Calu3 (cell line): ENCODE measurements around the gene GYG1. TPM values are rescaled to one million over a fixed set of nuclear protein-coding genes. Genes with fewer than 3 reads are reported as not detected.

ENCODE experiments used
- Bru-seq: library from RNA; stranded (reverse); fragments of 400-500 nt; gene quantifications from one replicate; lab custom pipeline; 2021; lab: Mats Ljungman, UMichigan
- BruChase-seq, 2 experiments: library from RNA; stranded (reverse); fragments of 400-500 nt; gene quantifications; one replicate each; lab custom pipeline; 2021; lab: Mats Ljungman, UMichigan
- BruUV-seq: library from RNA; stranded (reverse); fragments of 400-500 nt; replicated peaks from 2 replicates; lab custom pipeline; 2021; lab: Mats Ljungman, UMichigan
- CTCF ChIA-PET: fragments of 300-600 bp; sonication (Branson Sonifier 250); formaldehyde crosslinking; loops from one replicate; lab custom pipeline; 2022; ENCODE audit warnings: antibody characterized with exemption; lab: Charles Lee
- DNase-seq: peaks from one replicate; pipeline ENCODE4 v3.0.0; 2022
- H3K27ac Mint-ChIP-seq: one replicate; pipeline ENCODE4 v1.8.0; 2022; ENCODE audit warnings: mixed read lengths; ENCODE audit not compliant: unreplicated experiment
- H3K27me3 Mint-ChIP-seq: one replicate; pipeline ENCODE4 v1.8.0; 2022; ENCODE audit warnings: mixed read lengths; ENCODE audit not compliant: unreplicated experiment
- H3K36me3 Mint-ChIP-seq: one replicate; pipeline ENCODE4 v1.8.0; 2022; ENCODE audit warnings: mild to moderate bottlenecking, moderate library complexity, mixed read lengths; ENCODE audit not compliant: insufficient read depth, unreplicated experiment
- H3K4me1 Mint-ChIP-seq: one replicate; pipeline ENCODE4 v1.8.0; 2022; ENCODE audit warnings: mild to moderate bottlenecking, low read depth, mixed read lengths; ENCODE audit not compliant: unreplicated experiment
- H3K4me3 Mint-ChIP-seq: one replicate; pipeline ENCODE4 v1.8.0; 2022; ENCODE audit warnings: mild to moderate bottlenecking, low read depth, moderate library complexity, mixed read lengths; ENCODE audit not compliant: unreplicated experiment
- H3K9me3 Mint-ChIP-seq: one replicate; pipeline ENCODE4 v1.8.0; 2022; ENCODE audit warnings: low read depth, mixed read lengths; ENCODE audit not compliant: unreplicated experiment
- intact Hi-C: fragments of 100-400 bp; cut with micrococcal nuclease; formaldehyde crosslinking; loops from one replicate; pipeline ENCODE4 v1.10.0; 2022; ENCODE audit not compliant: unreplicated experiment
- long read RNA-seq: library from polyadenylated mRNA; stranded (forward); transcript quantifications from one replicate; pipeline ENCODE4 v2.0.0, GENCODE V29; 2022
- total RNA-seq: library from RNA; stranded (reverse); gene quantifications from 2 replicates; pipeline ENCODE4 v1.2.3, GENCODE V29; 2022
- TF ChIP-seq, protein P1 (sequence below): fragments of 200-600 bp; IDR thresholded peaks from one replicate; pipeline ENCODE4 v1.8.0; 2022; ENCODE audit warnings: antibody characterized with exemption; ENCODE audit not compliant: unreplicated experiment

Gene GYG1
- total RNA-seq (46.7 and 49.2 TPM in 2 replicates), Bru-seq, nascent RNA (percentile 76 among the genes with signal in this experiment), BruChase-seq, experiment 1, labeled RNA remaining after a 6-hour chase (percentile 76 among the genes with signal in this experiment), BruChase-seq, experiment 2, labeled RNA remaining after a 2-hour chase (percentile 59 among the genes with signal in this experiment)
- long read RNA-seq, transcript GYG1-201 (7 exons, 1,890 nt), result major isoform, 49 of 70 reads
- long read RNA-seq, transcript GYG1-210 (6 exons, 1,563 nt), result minor isoform, 7 of 70 reads
- long read RNA-seq, partial matches to known transcripts, result 8 of 70 reads
- long read RNA-seq, other reads (novel, unspliced or antisense), result 6 of 70 reads

DNA sequence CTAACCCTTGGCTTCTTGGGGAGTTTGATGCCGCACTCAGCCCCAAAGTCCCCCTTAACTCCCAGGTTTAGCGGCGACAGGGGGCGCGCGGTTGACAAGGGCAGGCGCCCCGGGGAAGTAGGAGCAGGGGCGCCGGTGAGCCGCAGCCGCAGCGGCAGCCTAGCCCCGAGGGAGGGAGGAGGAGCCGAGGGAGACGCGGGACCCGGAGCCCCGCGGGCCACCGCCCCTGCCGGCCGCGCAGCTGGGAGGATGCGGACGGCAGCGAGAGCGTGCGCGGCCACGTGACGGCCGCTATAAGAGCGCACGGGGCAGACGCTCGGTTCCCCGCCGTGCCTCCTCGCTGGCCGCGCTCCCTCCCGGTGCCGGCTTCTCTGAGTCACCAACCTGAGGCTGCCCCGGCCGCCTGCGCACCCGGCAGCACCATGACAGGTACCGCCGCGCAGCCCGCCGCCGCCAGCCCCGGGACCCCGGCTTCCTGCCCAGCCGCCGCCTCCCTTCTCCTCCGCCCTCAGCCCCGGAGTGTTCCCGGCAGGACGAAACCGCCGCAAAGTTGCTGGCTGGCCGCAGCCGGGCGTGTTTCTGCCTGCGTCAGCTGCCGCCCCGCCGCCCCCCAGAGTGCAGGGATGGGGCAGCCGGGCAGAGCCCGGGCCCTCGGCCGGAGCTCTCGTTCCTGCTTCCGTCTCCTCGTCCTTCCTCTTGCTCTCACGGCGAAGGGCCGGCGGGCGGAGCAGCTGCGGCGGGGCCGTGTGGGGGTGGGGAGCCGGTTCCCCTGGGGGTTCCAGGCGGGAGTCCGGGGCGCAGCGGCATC, at the start of gene GYG1:
Gene GYG1, plus strand, starts transcription at position 322 of the 808 bp plus-strand sequence. Its CDS starts 101 bp downstream, at position 423.
- CTCF ChIA-PET, result interaction anchor here (0.8 to 2.8 kb wide), 4 partner anchors 29 to 38 kb away, joined by 3 to 22 read pairs (median 4); no protein-coding TSS in a partner anchor

DNA sequence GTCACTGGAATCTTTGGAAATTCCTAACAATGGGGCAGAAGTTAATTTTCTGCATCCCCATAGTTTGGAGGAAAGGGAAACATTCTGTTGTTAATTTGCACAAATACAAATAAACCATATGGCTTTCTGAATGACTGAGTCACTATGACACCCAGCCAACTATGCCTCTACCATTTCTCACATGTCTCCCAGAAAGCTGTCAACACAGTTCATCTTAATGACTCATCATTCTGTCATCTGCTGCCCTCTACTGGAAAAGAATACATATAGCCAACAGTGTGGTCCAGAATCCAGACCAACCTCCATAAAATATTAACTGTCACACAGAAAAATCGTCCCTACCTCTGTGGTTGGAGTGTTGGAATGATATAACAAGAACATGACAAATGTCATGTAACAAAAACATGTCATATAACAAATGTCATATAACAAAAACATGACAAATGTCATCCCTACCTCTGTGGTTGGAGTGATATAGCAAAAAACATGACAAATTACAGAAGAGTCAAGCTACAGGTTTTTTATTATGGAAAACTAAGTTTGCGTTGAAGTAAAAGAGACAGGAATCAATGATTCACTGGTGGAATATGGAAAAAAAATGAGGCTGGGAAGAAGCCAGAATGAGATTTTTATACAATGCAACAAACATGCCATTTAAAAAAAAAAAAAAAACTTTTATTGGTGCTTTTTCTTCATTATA, 47.7 kb upstream of the GYG1 start:
- DNase-seq, result peak; percentile 55
- CTCF ChIA-PET, result interaction anchor here (0.7 to 2.5 kb wide), 5 partner anchors 78 to 301 kb away, joined by 3 to 10 read pairs (median 6); partner anchors contain the start of gene CPA3
- H3K9me3 Mint-ChIP-seq, result no peaks in the 10 kb centered on the region
- TF ChIP-seq, protein P1, sequence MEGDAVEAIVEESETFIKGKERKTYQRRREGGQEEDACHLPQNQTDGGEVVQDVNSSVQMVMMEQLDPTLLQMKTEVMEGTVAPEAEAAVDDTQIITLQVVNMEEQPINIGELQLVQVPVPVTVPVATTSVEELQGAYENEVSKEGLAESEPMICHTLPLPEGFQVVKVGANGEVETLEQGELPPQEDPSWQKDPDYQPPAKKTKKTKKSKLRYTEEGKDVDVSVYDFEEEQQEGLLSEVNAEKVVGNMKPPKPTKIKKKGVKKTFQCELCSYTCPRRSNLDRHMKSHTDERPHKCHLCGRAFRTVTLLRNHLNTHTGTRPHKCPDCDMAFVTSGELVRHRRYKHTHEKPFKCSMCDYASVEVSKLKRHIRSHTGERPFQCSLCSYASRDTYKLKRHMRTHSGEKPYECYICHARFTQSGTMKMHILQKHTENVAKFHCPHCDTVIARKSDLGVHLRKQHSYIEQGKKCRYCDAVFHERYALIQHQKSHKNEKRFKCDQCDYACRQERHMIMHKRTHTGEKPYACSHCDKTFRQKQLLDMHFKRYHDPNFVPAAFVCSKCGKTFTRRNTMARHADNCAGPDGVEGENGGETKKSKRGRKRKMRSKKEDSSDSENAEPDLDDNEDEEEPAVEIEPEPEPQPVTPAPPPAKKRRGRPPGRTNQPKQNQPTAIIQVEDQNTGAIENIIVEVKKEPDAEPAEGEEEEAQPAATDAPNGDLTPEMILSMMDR, result peak; percentile 84
- no peak overlapping the region for H3K4me3 Mint-ChIP-seq
- H3K36me3 Mint-ChIP-seq, result no peaks in the 10 kb centered on the region
- H3K4me1 Mint-ChIP-seq, result peaks cover 13% of the 10 kb centered on the region
- intact Hi-C loops, result loop anchor here (1.0 to 10.0 kb wide), 5 partner anchors 82 to 564 kb away; no protein-coding TSS in a partner anchor
- BruUV-seq, result no TSS peak
- H3K27me3 Mint-ChIP-seq, result peaks cover 29% of the 10 kb centered on the region
- H3K27ac Mint-ChIP-seq, result no peak overlapping the region

More for the DNA sequence above, at the start of gene GYG1:
- Mint-ChIP-seq H3K4me3 (peak within 1 kb of the TSS; percentile 97), H3K27me3 (peaks cover 4% of the 10 kb centered on the region), H3K9me3 (no peaks in the 10 kb centered on the region), H3K27ac (peak within 1 kb of the TSS; percentile 67), H3K4me1 (peaks cover 17% of the 10 kb centered on the region), H3K36me3 (peaks cover 18% of the 10 kb centered on the region)
- BruUV-seq, result no TSS peak
- TF ChIP-seq, protein P1, result peak; percentile 65
- intact Hi-C loops, result loop anchor here (2.0 kb wide), 1 partner anchor 37 kb away; no protein-coding TSS in a partner anchor
- DNase-seq, result peak; percentile 92

DNA sequence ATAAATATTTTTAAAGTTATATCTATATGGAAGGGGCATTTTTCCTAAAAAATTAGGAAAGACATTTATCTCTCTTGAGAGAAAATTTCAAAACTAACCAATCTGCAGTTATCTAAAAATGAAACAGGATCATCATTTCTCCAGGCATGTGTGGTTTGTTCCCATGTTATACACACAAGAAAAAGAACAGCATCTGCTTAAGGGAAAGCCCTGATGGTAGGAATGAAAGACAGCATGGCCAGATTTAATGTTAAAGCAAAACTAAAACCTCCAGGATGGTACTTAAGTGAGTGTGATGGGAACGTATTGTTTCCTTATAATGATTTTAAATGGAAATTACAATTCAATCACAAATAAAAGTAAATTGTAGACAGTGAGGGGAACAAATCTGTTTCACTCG, 46.2 kb upstream of the GYG1 start:
- H3K36me3 Mint-ChIP-seq, result no peaks in the 10 kb centered on the region
- peaks cover 14% of the 10 kb centered on the region for H3K27me3 Mint-ChIP-seq
- H3K27ac Mint-ChIP-seq, result no peak overlapping the region
- intact Hi-C loops, result loop anchor here (10.0 kb wide), 2 partner anchors 310 to 480 kb away; no protein-coding TSS in a partner anchor
- BruUV-seq, result no TSS peak
- CTCF ChIA-PET, result interaction anchor here (0.8 to 1.1 kb wide), 2 partner anchors 85 to 565 kb away, joined by 3 read pairs; no protein-coding TSS in a partner anchor
- H3K4me3 Mint-ChIP-seq, result no peak overlapping the region
- H3K4me1 Mint-ChIP-seq, result peaks cover 13% of the 10 kb centered on the region
- DNase-seq, result no peak
- no peaks in the 10 kb centered on the region for H3K9me3 Mint-ChIP-seq
- TF ChIP-seq, protein P1, result no peak
